ENCODE data around the gene METTL15.

DNA sequence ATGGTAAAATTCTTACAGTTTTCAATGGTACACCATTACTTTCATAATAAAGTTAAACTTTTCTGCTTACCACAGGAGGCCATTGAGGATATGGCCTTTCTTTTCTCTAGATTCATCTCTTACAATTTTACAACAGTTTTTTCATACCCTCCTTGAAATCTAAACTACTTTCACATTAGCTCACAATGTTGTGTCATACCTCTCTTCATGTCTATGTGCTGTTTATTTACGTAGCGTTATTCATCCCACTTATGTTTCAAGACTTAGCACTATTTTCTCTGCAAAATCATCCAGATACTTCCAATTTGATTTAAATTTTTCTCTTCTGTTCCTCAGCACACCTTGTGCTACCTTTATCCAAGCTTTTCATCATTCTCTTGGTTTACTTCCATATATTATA, 123.3 kb downstream of the METTL15 start:
- TF ChIP-seq, protein P1, sequence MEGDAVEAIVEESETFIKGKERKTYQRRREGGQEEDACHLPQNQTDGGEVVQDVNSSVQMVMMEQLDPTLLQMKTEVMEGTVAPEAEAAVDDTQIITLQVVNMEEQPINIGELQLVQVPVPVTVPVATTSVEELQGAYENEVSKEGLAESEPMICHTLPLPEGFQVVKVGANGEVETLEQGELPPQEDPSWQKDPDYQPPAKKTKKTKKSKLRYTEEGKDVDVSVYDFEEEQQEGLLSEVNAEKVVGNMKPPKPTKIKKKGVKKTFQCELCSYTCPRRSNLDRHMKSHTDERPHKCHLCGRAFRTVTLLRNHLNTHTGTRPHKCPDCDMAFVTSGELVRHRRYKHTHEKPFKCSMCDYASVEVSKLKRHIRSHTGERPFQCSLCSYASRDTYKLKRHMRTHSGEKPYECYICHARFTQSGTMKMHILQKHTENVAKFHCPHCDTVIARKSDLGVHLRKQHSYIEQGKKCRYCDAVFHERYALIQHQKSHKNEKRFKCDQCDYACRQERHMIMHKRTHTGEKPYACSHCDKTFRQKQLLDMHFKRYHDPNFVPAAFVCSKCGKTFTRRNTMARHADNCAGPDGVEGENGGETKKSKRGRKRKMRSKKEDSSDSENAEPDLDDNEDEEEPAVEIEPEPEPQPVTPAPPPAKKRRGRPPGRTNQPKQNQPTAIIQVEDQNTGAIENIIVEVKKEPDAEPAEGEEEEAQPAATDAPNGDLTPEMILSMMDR (IDR thresholded peaks at IDR 0.05; ENCODE audit: low read length), result no peak
- TF ChIP-seq EZH2 (IDR thresholded peaks at IDR 0.05; ENCODE audit: borderline replicate concordance, low read length), result no peak

Measured in OCI-LY1 (cell line).